Chondrocyte (in vitro differentiated cells): ENCODE measurements around the gene RTP3. TPM values are rescaled to one million over a fixed set of nuclear protein-coding genes. Genes with fewer than 3 reads are reported as not detected.
"Not testable (repeated sequence)": the region's sequence is repeated elsewhere in the genome, so short reads cannot be mapped to it uniquely, and the experiment has no call there.

Experiments used
- DNase-seq: peaks from one replicate; pipeline ENCODE4 v3.0.0; 2021; ENCODE audit warnings: mixed read lengths, low spot score
- H3K27ac Mint-ChIP-seq: one replicate; pipeline ENCODE4 v1.8.0; 2021; ENCODE audit warnings: mild to moderate bottlenecking, moderate library complexity, mixed read lengths; ENCODE audit not compliant: unreplicated experiment
- H3K27me3 Mint-ChIP-seq: 2 replicates; pipeline ENCODE4 v1.8.0; 2021; ENCODE audit warnings: low read depth, mixed read lengths
- H3K36me3 Mint-ChIP-seq: 2 replicates; pipeline ENCODE4 v1.8.0; 2021; ENCODE audit warnings: low read depth, mixed read lengths
- H3K4me1 Mint-ChIP-seq: 2 replicates; pipeline ENCODE4 v1.8.0; 2021; ENCODE audit warnings: low read depth, mild to moderate bottlenecking, mixed read lengths
- H3K4me3 Mint-ChIP-seq: one replicate; pipeline ENCODE4 v1.8.0; 2021; ENCODE audit warnings: mild to moderate bottlenecking, moderate library complexity, mixed read lengths; ENCODE audit not compliant: unreplicated experiment
- H3K9me3 Mint-ChIP-seq: 2 replicates; pipeline ENCODE4 v1.8.0; 2021; ENCODE audit warnings: low read depth, mixed read lengths
- total RNA-seq: library from RNA; stranded (reverse); gene quantifications from 3 replicates; pipeline ENCODE4 v1.2.1, GENCODE V29; 2021
- TF ChIP-seq, protein P1 (sequence below): fragments of 200-600 bp; sonication (generic); IDR thresholded peaks from 2 replicates; pipeline ENCODE4 v1.5.0; 2021; ENCODE audit warnings: antibody characterized with exemption, mild to moderate bottlenecking, moderate library complexity

The RTP3 gene
- total RNA-seq, 1 donor from 2014 or later = not detected

DNA sequence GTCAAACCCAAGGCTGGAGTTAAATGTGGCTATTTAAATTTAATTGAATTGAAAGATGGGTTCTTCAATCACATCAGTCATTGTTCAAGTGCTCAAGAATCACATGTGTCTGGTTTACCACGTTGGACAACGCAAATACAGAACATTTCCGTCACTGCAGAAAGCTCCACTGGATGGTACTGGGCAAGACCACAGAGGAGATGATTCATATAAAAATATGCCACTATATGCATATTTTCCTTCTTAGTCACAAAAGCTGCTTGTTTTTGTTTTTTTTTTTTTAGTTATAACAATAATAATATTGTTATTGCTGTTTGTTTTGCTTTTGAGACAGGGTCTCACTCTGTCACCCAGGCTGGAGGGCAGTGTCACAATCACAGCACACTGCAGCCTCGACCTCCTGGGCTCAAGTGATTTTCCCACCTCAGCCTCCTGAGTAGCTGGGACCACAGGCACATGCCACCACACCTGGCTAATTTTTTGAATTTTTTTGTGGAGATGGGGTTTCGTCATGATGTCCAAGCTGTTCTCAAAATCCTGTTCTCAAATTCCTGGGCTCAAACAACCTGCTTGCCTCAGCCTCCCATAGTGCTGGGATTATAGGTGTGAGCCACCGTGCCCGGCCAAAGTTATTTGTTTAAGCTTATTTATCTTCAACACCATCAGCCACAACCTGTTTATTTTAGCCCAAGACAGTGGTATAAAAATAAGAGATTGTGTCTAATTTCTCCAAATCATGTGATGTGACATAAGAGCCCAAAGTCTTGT, 19.4 kb downstream of the RTP3 start:
- Mint-ChIP-seq H3K9me3 (peaks cover 9% of the 10 kb centered on the region), H3K4me1 (peaks cover 9% of the 10 kb centered on the region), H3K27ac (peak overlapping the region; percentile 51), H3K27me3 (peaks cover 3% of the 10 kb centered on the region), H3K4me3 (no peak overlapping the region), H3K36me3 (no peaks in the 10 kb centered on the region)
- TF ChIP-seq, protein P1, sequence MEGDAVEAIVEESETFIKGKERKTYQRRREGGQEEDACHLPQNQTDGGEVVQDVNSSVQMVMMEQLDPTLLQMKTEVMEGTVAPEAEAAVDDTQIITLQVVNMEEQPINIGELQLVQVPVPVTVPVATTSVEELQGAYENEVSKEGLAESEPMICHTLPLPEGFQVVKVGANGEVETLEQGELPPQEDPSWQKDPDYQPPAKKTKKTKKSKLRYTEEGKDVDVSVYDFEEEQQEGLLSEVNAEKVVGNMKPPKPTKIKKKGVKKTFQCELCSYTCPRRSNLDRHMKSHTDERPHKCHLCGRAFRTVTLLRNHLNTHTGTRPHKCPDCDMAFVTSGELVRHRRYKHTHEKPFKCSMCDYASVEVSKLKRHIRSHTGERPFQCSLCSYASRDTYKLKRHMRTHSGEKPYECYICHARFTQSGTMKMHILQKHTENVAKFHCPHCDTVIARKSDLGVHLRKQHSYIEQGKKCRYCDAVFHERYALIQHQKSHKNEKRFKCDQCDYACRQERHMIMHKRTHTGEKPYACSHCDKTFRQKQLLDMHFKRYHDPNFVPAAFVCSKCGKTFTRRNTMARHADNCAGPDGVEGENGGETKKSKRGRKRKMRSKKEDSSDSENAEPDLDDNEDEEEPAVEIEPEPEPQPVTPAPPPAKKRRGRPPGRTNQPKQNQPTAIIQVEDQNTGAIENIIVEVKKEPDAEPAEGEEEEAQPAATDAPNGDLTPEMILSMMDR = no peak
- no peak for DNase-seq

DNA sequence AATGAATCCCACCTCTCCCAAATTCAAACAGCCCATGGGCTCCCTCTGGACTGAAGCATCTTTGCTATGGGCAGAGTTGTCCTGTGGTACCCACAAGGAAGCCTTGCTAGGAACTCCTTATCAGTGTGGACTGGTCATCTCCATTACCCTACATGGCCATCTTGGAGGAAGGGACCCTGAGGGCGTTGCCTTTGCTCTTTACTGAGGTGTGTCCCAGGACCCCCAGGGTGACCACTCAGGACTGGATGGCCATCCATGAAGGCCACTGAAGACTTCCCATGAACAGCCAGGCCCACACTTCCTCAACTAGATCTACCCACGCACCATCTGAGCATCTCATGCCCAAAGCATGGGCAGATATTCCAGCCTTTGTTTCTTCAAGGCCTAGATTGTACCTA, 20.0 kb downstream of the RTP3 start:
- H3K4me1 Mint-ChIP-seq = peaks cover 9% of the 10 kb centered on the region

DNA sequence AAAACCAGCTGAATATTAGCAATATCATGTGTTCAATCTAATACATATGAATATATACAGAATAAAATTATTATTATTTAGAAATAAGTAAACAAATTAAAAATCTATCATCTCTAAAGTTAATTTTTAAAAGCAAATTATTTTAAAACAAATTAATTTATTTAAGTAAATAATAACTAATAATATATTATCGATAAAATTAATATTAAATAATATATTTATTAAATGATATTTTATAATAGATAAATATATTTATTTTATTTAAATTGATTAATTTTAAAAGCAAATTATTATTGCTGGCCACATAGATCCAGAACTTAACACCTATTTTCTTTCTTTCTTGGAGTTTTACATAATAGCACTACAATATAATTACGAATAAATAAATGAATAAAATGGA, 22.2 kb downstream of the RTP3 start:
- H3K27me3 Mint-ChIP-seq = no peaks in the 10 kb centered on the region
- TF ChIP-seq, protein P1 = no peak
- H3K4me1 Mint-ChIP-seq = peaks cover 9% of the 10 kb centered on the region
- no peak overlapping the region for H3K4me3 Mint-ChIP-seq
- no peak for DNase-seq
- no peaks in the 10 kb centered on the region for H3K36me3 Mint-ChIP-seq
- no peak overlapping the region for H3K27ac Mint-ChIP-seq
- H3K9me3 Mint-ChIP-seq = peaks cover 9% of the 10 kb centered on the region

More for the DNA sequence above, 20.0 kb downstream of the RTP3 start:
- no peak for DNase-seq
- no peak overlapping the region for H3K27ac Mint-ChIP-seq
- peaks cover 9% of the 10 kb centered on the region for H3K9me3 Mint-ChIP-seq
- H3K36me3 Mint-ChIP-seq = no peaks in the 10 kb centered on the region
- no peak overlapping the region for H3K4me3 Mint-ChIP-seq
- H3K27me3 Mint-ChIP-seq = no peaks in the 10 kb centered on the region
- TF ChIP-seq, protein P1 = no peak

DNA sequence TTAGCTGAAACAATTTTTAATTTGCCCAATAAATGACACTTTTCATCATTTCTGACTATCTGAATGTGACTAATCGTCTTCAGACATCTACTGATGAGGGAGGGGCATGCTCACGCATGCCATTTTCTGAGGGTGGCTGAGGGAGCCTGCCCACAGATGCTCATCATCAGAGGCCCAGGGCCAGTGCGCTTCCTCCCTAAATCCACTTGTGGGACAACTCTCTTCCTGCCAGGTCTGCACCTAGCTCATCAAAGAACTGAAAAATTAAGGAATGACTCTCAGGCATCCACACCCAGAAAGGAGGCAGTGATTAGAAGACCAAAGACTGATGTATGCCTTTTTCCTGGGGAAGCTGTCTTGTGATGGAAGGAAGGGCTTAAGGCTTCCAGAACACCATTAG, 22.8 kb downstream of the RTP3 start:
- Mint-ChIP-seq H3K27me3 (no peaks in the 10 kb centered on the region), H3K4me1 (peaks cover 9% of the 10 kb centered on the region), H3K4me3 (no peak overlapping the region), H3K27ac (no peak overlapping the region), H3K36me3 (no peaks in the 10 kb centered on the region), H3K9me3 (peaks cover 9% of the 10 kb centered on the region)
- no peak for DNase-seq
- TF ChIP-seq, protein P1 = no peak

DNA sequence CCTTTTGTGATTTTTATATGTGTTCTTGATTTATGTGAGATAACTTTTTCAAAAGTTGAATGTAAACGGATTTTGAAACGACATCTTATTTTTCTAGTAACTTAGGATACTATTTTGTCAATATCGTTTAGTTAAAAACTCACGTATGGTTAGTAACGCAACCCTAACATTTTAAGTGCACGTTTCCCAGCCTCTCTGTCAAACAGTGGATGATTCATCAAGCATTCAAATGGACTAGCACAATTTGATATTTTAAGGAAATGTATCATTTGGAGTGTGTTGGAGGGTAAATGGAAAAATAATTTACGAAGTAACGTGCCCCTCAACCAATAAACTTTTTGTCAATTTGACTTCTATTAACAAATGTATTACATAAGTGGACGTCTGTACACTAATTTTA, 23.3 kb downstream of the RTP3 start:
- Mint-ChIP-seq H3K36me3 (no peaks in the 10 kb centered on the region), H3K4me3 (no peak overlapping the region), H3K9me3 (peaks cover 9% of the 10 kb centered on the region), H3K4me1 (peaks cover 9% of the 10 kb centered on the region), H3K27me3 (no peaks in the 10 kb centered on the region), H3K27ac (no peak overlapping the region)
- TF ChIP-seq, protein P1 = no peak
- DNase-seq = no peak

DNA sequence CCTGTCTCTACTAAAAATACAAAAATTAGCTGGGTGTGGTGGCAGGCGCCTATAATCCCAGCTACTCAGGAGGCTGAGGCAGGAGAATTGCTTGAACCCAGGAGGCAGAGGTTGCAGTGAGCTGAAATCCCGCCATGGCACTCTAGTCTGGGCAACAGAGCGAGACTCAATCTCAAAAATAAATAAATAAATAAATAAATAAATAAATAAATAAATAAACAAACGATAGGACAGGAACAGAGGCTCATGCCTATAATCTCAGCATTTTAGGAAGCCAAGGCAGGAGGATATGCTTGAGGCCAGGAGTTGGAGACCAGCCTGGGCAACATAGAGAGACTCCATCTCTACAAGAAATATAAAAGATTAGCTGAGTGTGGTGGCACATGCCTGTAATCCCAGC, 24.4 kb downstream of the RTP3 start:
- H3K27ac Mint-ChIP-seq, DNase-seq, H3K36me3 Mint-ChIP-seq, H3K27me3 Mint-ChIP-seq, H3K4me3 Mint-ChIP-seq, H3K4me1 Mint-ChIP-seq, H3K9me3 Mint-ChIP-seq: not testable (repeated sequence)
